GM23248 (cell line): ENCODE data around the gene SLC17A1.

Experiments
- EZH2 ChIP-seq: fragments of 200-600 bp; sonication (generic); IDR thresholded peaks from 2 replicates; pipeline ENCODE4 v1.6.1; 2018; ENCODE audit warnings: antibody characterized with exemption, mild to moderate bottlenecking; ENCODE audit not compliant: insufficient read depth, poor library complexity, severe bottlenecking
- EZH2phosphoT487 ChIP-seq: fragments of 200-600 bp; sonication (generic); IDR thresholded peaks from 2 replicates; pipeline ENCODE4 v1.6.1; 2018; ENCODE audit warnings: antibody characterized with exemption, moderate library complexity, mild to moderate bottlenecking, low read depth; ENCODE audit not compliant: insufficient read depth

DNA sequence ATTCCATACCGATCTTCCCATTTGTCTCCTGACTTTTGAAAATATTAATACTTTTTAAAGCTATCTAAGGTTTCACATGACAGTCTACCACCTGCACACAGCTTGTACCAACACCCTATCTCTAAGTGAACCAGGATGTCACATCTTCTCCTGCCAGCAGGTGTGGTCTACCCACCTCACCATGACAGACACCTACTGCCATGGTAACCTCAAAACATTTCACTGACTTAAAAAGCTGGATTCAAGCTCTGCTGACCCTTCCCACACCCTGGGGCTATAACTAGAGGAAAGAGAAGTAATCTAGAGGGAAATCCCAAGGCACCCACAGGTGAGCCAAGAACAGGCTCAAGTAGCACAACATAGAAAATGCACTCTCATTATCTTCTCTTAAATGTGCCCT is 41.0 kb upstream of the SLC17A1 start:
- TF ChIP-seq EZH2 (no peak), EZH2phosphoT487 (no peak)
